PC-3 (cell line): ENCODE data around the gene ARHGAP24. TPM values are rescaled to one million over a fixed set of nuclear protein-coding genes. Genes with fewer than 3 reads are reported as not detected.

Source experiments
- ATAC-seq: fragments of 200-7000 bp; cut with Tn5 transposase; 2 replicates; pipeline ENCODE4 v1.9.1; 2020; ENCODE audit warnings: mild to moderate bottlenecking, moderate library complexity
- BruUV-seq: library from RNA; stranded (reverse); fragments of 400-500 nt; replicated peaks from 2 replicates; lab custom pipeline; 2021; lab: Mats Ljungman, UMichigan
- CTCF ChIA-PET: fragments of 300-600 bp; sonication (Branson Sonifier 250); formaldehyde crosslinking; loops from one replicate; lab custom pipeline; 2022; ENCODE audit warnings: antibody characterized with exemption; lab: Charles Lee
- POLR2A ChIA-PET: fragments of 300-600 bp; sonication (Branson Sonifier 250); formaldehyde crosslinking; loops from one replicate; lab custom pipeline; 2022; ENCODE audit warnings: antibody characterized with exemption; ENCODE audit not compliant: unreplicated experiment; lab: Charles Lee
- DNase-seq: peaks from one replicate; pipeline ENCODE4 v3.0.0-alpha.2; 2015
- H2AFZ ChIP-seq: fragments of 300-600 bp; sonication (generic); 2 replicates; pipeline ENCODE4 v1.6.0; 2016; ENCODE audit warnings: antibody characterized with exemption, low read length
- H3F3A ChIP-seq: fragments of 300-600 bp; sonication (generic); one replicate; pipeline ENCODE4 v1.6.0; 2017; ENCODE audit warnings: antibody characterized with exemption, low read length, control low read depth, mild to moderate bottlenecking; ENCODE audit not compliant: unreplicated experiment
- H3K27ac ChIP-seq: fragments of 300-600 bp; sonication (generic); 2 replicates; pipeline ENCODE4 v1.5.1; 2016; ENCODE audit warnings: mild to moderate bottlenecking, low read length
- H3K27me3 ChIP-seq: fragments of 300-600 bp; sonication (generic); 2 replicates; pipeline ENCODE4 v1.6.1; 2016; ENCODE audit warnings: low read length, mixed read lengths
- H3K36me3 ChIP-seq: fragments of 300-600 bp; sonication (generic); 2 replicates; pipeline ENCODE4 v1.6.1; 2016; ENCODE audit warnings: low read depth, mixed run types, low read length, mixed read lengths
- H3K4me1 ChIP-seq: fragments of 300-600 bp; sonication (generic); 2 replicates; pipeline ENCODE4 v1.5.1; 2016; ENCODE audit warnings: low read length; ENCODE audit not compliant: insufficient read depth
- H3K4me2 ChIP-seq: fragments of 300-600 bp; sonication (generic); 2 replicates; pipeline ENCODE4 v1.6.0; 2016; ENCODE audit warnings: low read length
- H3K4me3 ChIP-seq: fragments of 300-600 bp; sonication (generic); 2 replicates; pipeline ENCODE4 v1.5.1; 2016; ENCODE audit warnings: mild to moderate bottlenecking, low read length, mixed read lengths
- H3K79me2 ChIP-seq: fragments of 300-600 bp; sonication (generic); 2 replicates; pipeline ENCODE4 v1.6.1; 2017; ENCODE audit warnings: low read length, mixed read lengths
- H3K9ac ChIP-seq: fragments of 300-600 bp; sonication (generic); 2 replicates; pipeline ENCODE4 v1.6.0; 2016; ENCODE audit warnings: mild to moderate bottlenecking, low read length
- H3K9me2 ChIP-seq: fragments of 300-600 bp; sonication (generic); replicated peaks from 2 replicates; pipeline ENCODE4 v1.6.1; 2016; ENCODE audit warnings: mixed run types, low read length, mixed read lengths
- H3K9me3 ChIP-seq: fragments of 300-600 bp; sonication (generic); 2 replicates; pipeline ENCODE4 v1.6.1; 2016; ENCODE audit warnings: low read length, mixed read lengths
- H4K20me1 ChIP-seq: fragments of 300-600 bp; sonication (generic); 2 replicates; pipeline ENCODE4 v1.6.1; 2016; ENCODE audit warnings: low read length, mixed read lengths
- EZH2 ChIP-seq: fragments of 300-600 bp; sonication (generic); IDR thresholded peaks from one replicate; pipeline ENCODE4 v1.6.1; 2017; ENCODE audit warnings: antibody characterized with exemption, mild to moderate bottlenecking, low read length; ENCODE audit not compliant: unreplicated experiment
- EZH2phosphoT487 ChIP-seq: fragments of 300-600 bp; sonication (generic); IDR thresholded peaks from 2 replicates; pipeline ENCODE4 v1.6.1; 2018; ENCODE audit warnings: mild to moderate bottlenecking, antibody characterized with exemption, low read length, borderline replicate concordance
- intact Hi-C: fragments of 100-400 bp; cut with micrococcal nuclease; formaldehyde crosslinking; loops from 2 replicates; pipeline ENCODE4 v1.9.0; 2023
- total RNA-seq: library from RNA; depleted of rRNA; stranded (reverse); fragments of >200 nt; gene quantifications from 2 replicates; pipeline ENCODE4 v1.2.3, GENCODE V29; 2014
- TF ChIP-seq, protein P1 (sequence below): fragments of 300-600 bp; sonication (generic); conservative IDR thresholded peaks from 2 replicates; pipeline ENCODE4 v1.5.1; 2017; ENCODE audit warnings: antibody characterized with exemption, low read depth, mild to moderate bottlenecking, low read length

Gene ARHGAP24
- total RNA-seq, 1 experiment from 2014 or later: 7.4 TPM

DNA sequence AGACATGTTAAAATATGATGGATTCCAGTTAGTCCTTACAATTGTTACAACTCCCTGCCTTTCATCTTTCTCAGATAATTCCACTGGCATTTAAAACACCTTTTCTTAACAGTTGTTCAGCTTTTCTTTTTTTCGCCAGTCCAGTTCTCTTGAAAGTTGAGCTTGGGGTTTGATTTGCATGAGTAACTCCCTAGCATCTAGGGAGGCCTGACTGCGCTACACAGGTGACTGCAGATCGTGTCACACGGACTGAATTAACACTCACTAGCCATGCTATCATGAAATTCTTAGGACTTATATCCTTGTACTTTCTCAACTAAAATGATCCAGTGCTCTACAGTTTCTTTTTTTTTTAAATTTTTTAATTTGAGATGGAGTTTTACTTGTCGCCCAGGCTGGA lies 69.8 kb downstream of the ARHGAP24 start:
- H3K4me3 ChIP-seq: no peak overlapping the region
- H3K4me2 ChIP-seq: no peak overlapping the region
- no peaks in the 10 kb centered on the region for H3F3A ChIP-seq
- ATAC-seq: no peak
- ChIA-PET POLR2A (no interaction called here), CTCF (no interaction called here)
- no peaks in the 10 kb centered on the region for H3K9me3 ChIP-seq
- no peaks in the 10 kb centered on the region for H3K9me2 ChIP-seq
- no TSS peak for BruUV-seq
- intact Hi-C loops: loop anchor here (5.0 kb wide), 1 partner anchor 423 kb away; no protein-coding TSS in a partner anchor
- no peaks in the 10 kb centered on the region for H3K36me3 ChIP-seq
- no peaks in the 10 kb centered on the region for H3K79me2 ChIP-seq
- TF ChIP-seq, protein P1, sequence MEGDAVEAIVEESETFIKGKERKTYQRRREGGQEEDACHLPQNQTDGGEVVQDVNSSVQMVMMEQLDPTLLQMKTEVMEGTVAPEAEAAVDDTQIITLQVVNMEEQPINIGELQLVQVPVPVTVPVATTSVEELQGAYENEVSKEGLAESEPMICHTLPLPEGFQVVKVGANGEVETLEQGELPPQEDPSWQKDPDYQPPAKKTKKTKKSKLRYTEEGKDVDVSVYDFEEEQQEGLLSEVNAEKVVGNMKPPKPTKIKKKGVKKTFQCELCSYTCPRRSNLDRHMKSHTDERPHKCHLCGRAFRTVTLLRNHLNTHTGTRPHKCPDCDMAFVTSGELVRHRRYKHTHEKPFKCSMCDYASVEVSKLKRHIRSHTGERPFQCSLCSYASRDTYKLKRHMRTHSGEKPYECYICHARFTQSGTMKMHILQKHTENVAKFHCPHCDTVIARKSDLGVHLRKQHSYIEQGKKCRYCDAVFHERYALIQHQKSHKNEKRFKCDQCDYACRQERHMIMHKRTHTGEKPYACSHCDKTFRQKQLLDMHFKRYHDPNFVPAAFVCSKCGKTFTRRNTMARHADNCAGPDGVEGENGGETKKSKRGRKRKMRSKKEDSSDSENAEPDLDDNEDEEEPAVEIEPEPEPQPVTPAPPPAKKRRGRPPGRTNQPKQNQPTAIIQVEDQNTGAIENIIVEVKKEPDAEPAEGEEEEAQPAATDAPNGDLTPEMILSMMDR: no peak
- TF ChIP-seq EZH2phosphoT487 (no peak), EZH2 (no peak)
- no peak overlapping the region for H2AFZ ChIP-seq
- H3K27ac ChIP-seq: no peak overlapping the region
- H4K20me1 ChIP-seq: no peaks in the 10 kb centered on the region
- H3K4me1 ChIP-seq: no peaks in the 10 kb centered on the region
- no peak for DNase-seq
- H3K9ac ChIP-seq: no peak overlapping the region
- no peaks in the 10 kb centered on the region for H3K27me3 ChIP-seq

DNA sequence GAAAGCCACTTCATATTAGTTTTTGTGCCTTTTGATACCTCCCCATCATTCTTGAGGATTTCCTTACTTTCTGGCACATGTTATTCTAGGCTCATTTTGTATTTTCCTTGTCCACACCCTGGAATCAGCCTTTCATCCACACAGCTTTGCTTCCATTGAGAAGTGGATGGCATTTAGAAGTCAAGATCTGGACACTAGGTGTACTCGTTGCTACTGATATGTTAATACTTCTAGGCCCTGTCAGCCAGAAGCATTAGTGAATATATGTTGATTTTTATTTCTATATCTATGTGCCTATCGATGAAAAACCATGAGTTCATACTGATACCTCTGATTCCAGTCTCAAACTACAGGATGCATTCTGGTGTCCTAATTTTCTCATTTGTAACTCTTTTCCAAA lies 73.2 kb downstream of the ARHGAP24 start:
- TF ChIP-seq EZH2phosphoT487 (no peak), EZH2 (no peak)
- TF ChIP-seq, protein P1: no peak
- H3K4me2 ChIP-seq: no peak overlapping the region
- BruUV-seq: no TSS peak

DNA sequence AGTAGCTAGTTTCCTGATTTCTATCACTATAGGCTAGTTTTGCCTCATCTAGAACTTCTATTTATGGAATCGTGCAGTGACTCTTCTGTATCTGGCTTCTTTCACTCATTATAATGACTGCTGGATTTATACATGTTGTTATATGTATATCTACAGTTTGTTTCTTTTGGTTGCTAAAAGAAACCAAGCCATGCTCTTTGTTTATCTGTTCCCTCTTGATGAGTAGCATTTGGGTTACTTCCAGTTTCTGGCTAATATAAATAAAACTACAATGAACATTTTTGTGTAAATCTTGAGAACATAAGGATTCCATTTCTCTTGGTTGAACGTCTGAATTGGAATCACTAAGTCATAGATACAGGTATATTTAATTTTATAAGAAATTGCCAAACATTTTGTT lies 73.9 kb downstream of the ARHGAP24 start:
- H3K9ac ChIP-seq: no peak overlapping the region
- H3K9me3 ChIP-seq: no peaks in the 10 kb centered on the region
- H2AFZ ChIP-seq: no peak overlapping the region
- intact Hi-C loops: loop anchor here (1.0 to 5.0 kb wide), 2 partner anchors 199 to 418 kb away; no protein-coding TSS in a partner anchor
- DNase-seq: no peak
- no peak for ATAC-seq
- TF ChIP-seq, protein P1: no peak
- TF ChIP-seq EZH2 (no peak), EZH2phosphoT487 (no peak)
- no TSS peak for BruUV-seq
- no peaks in the 10 kb centered on the region for H3K36me3 ChIP-seq
- ChIA-PET POLR2A (no interaction called here), CTCF (no interaction called here)
- H3F3A ChIP-seq: no peaks in the 10 kb centered on the region
- no peak overlapping the region for H3K4me2 ChIP-seq
- H3K27me3 ChIP-seq: no peaks in the 10 kb centered on the region
- H3K9me2 ChIP-seq: no peaks in the 10 kb centered on the region
- no peaks in the 10 kb centered on the region for H4K20me1 ChIP-seq
- H3K4me1 ChIP-seq: no peaks in the 10 kb centered on the region
- no peak overlapping the region for H3K27ac ChIP-seq
- no peaks in the 10 kb centered on the region for H3K79me2 ChIP-seq
- H3K4me3 ChIP-seq: no peak overlapping the region

More for the DNA sequence above, 73.2 kb downstream of the ARHGAP24 start:
- DNase-seq: no peak
- H3K27me3 ChIP-seq: no peaks in the 10 kb centered on the region
- no peak overlapping the region for H3K27ac ChIP-seq
- no peaks in the 10 kb centered on the region for H4K20me1 ChIP-seq
- H3K9me2 ChIP-seq: no peaks in the 10 kb centered on the region
- H3K36me3 ChIP-seq: no peaks in the 10 kb centered on the region
- H3K9me3 ChIP-seq: no peaks in the 10 kb centered on the region
- intact Hi-C loops: loop anchor here (1.0 to 5.0 kb wide), 2 partner anchors 200 to 419 kb away; no protein-coding TSS in a partner anchor
- H3K9ac ChIP-seq: no peak overlapping the region
- no peaks in the 10 kb centered on the region for H3F3A ChIP-seq
- H2AFZ ChIP-seq: no peak overlapping the region
- H3K4me1 ChIP-seq: no peaks in the 10 kb centered on the region
- ChIA-PET CTCF (interaction anchor here (0.6 kb wide), 1 partner anchor 30 kb away, joined by 3 read pairs; no protein-coding TSS in a partner anchor), POLR2A (no interaction called here)
- no peaks in the 10 kb centered on the region for H3K79me2 ChIP-seq
- ATAC-seq: peak; percentile 55; the same call in 1 of the 2 replicates
- no peak overlapping the region for H3K4me3 ChIP-seq
